CD4-positive, alpha-beta T cell treated with Interleukin-15 for 4 hours (primary cell): ENCODE measurements around the gene C5orf34.
"Not testable (repeated sequence)": the region's sequence is repeated elsewhere in the genome, so short reads cannot be mapped to it uniquely, and the experiment has no call there.

Experiments
- DNase-seq: peaks from one replicate; pipeline ENCODE4 v3.0.0-alpha.2; 2020; ENCODE audit warnings: low spot score

The C5orf34 gene

DNA sequence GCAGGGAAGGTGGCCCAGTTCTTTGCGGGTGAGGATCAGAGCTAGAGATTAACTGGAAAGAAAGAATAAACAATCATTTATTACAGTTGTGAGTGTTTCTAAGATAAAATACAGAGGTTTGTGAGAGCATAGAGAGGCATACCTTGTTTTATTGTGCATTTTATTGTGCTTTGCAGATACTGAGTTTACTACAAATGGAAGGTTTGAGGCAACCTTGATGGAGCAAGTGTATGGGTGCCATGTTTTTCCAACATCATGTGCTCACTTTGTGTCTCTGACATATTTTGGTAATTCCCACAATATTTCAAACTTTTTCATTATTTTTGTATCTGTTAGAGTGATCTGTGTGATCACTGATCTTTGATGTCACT, 715 bp upstream of the C5orf34 start:
- no peak for DNase-seq

DNA sequence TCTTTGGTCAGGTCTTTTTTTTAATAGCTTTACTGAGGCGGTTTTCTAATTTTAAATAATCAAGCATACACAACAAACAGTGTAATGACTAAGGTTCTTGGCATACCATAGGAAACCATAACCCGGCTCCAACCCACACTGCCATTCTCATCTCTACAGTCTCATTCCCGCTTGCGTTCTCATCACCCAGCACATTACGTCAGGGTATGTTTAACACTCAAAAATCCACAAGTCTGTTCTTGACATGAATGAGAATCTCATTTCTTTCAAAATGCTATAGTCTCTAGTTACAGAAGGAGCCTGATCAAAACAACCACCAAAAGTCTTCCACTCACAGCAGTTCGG, 505 bp downstream of the C5orf34 start:
- no peak for DNase-seq

DNA sequence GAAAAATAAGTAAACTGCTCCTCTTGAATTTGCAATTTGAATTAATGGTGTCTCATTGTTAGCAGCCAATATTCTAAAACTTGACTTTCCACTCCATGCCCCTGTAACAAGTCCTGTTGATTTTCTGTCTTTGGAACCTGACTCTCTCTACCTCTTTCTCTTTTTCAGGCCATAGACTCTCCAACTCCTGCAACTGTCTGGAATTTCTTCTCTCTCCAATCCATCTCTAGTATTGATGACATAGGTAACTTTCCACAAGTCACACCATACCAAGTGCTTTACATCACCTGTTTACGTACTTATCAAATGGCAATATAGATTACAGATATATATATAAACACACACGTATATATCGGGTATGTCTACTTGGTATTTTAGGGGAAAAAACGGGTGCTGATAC, 923 bp downstream of the C5orf34 start:
- no peak for DNase-seq

DNA sequence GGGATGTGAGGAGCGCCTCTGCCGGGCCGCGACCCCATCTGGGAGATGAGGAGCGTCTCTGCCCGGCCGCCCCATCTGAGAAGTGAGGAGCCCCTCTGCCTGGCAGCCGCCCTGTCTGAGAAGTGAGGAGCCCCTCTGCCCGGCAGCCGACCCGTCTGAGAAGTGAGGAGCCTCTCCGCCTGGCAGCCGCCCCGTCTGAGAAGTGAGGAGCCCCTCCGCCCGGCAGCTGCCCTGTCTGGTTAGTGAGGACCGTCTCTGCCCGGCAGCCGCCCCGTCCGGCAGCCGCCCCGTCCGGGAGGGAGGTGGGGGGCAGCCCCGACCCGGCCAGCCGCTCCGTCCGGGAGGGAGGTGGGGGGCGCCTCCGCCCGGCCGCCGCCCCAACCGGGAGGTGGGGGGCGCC, 3.9 kb downstream of the C5orf34 start:
- not testable (repeated sequence) for DNase-seq

DNA sequence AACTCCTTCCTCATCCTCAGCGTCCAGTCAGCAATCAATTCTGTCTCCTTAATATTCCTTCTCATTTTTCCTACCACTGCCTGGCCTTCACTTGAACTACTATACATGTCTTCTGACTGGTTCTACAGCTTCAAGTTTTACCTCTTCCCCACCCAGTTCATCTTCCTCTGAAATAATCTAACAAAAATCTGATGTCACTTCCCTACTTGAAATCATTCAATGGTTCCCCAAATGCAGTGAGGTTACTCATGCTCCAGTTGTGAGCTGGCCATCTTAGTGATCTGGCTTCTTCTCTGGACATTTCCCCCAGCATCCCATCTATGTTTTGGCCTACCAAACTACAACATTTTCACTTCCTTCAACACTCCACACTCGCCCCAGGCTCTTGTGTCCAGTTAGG, 16.4 kb downstream of the C5orf34 start:
- no peak for DNase-seq

DNA sequence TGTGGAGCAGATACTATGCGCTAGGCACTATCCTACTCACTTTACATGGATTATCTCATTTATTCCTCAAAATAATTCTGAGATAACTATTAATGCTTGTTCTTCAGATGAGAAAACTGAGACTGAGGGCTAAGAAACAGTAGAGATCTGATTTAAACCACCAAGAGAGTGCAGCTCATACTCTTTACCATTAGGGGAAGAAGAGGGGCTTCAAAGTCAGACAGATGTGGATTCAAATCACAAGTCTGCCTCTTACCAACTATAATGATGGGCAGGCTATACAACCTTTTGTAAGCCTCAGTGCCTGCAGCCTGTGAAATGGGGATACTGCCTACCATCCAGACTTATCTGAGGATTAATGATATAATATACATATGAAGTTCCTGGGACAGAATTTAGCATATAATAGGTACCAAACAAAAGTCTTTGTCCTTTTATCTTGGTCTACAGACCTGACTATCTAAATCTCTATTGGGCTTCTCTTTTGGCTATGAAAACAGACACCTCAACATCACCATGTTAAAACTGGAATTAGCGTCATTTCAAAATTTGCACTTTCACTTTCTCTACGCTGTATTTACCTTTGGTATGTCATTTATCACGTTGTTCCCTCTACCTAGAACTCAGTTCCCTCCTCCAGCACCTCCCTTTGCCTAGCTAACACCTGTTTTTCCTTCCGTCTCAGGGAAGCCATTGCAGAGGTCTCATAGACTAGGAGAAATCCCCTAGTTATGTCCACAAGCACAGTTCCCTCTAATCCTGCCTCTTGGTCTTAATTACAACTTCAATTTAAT, 17.4 kb downstream of the C5orf34 start:
- DNase-seq: no peak

DNA sequence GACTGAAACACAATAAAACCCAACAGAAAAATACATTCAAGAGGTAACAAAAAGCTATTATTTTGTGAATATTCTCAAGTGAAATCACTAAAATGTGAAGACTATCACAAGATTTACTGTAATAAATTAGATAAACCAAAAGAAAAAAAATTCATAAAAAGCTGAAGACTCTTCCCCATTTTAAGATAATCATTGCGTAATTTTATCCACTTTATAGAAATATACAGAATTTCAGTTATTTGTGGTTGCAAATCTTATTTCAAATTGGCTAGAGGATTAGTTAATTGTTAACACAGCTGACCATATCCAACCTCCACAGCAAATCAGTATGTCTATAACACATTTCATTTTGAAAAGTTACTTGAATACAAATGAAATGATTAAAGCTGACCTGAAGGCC, 23.6 kb downstream of the C5orf34 start:
- no peak for DNase-seq

DNA sequence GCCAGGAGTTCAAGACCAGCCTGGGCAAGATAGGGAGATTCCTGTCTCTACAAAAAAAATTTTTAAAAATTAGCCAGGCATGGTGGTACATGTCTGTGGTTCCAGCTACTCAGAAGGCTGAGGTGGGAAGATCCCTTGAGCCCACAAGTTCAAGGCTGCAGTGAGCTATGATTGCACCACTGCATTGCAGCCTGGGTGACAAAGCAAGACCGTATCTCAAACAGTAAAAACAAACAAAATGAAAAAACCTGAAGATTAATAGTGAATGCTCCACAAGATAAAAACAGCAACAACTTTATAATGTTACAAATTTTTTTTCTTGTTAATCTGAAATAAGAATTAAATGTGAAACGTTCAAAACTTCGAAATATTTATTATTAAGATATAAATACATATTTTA, 28.6 kb downstream of the C5orf34 start:
- DNase-seq: no peak

DNA sequence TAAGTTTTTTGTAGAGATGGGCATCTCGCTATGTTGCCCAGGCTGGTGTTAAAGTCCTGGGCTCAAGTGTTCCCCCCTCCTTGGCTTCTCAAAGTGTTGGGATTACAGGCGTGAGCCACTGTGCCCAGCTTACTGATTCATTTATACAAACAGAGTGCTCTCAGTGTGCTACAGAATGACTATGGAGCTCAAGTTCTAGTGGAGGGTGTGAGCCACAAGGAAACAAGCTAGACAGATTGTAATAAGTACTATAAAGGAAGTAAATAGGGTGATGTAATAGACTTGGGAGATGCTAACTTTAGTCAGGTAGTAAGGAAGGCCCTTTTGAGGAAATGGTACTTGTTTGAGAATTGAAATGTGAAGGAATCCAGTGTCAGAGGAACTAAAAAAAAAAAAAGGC, 29.5 kb downstream of the C5orf34 start:
- no peak for DNase-seq

DNA sequence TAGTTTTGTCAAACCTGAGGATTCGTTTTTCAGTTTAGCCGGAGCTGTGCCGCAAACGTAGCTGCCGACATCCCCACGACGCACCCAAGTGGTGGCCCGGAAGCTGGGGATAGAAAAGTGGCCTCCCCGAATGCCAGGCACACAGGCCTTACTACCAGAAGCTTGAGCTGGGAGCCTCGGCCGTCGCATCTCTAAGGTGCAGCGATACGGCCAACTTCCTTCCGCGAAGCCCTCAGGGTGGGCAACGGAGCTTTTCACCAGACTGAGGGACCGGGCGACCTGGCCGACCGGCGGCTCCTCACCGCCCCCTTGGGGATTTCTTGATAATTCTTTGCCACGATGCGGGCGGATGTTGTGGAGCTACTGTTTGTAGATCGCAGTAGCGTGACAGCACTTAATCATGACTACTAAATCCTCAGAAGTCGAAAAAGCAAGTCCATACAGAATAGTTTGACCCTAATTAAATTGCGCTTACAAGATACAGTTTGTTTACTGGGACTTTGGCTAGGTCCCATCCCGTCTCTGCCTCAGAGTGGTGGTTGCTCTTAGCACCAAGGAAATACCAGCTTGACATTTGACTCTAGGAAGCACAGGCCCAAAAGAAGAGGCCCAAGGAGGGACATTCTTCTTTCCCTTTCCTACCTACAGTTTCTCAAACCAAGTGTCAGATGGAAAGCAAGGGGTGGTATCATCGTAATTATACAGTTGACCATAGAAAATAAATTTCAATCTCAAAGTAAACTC, 30.7 kb downstream of the C5orf34 start:
- peak; percentile 88 for DNase-seq

DNA sequence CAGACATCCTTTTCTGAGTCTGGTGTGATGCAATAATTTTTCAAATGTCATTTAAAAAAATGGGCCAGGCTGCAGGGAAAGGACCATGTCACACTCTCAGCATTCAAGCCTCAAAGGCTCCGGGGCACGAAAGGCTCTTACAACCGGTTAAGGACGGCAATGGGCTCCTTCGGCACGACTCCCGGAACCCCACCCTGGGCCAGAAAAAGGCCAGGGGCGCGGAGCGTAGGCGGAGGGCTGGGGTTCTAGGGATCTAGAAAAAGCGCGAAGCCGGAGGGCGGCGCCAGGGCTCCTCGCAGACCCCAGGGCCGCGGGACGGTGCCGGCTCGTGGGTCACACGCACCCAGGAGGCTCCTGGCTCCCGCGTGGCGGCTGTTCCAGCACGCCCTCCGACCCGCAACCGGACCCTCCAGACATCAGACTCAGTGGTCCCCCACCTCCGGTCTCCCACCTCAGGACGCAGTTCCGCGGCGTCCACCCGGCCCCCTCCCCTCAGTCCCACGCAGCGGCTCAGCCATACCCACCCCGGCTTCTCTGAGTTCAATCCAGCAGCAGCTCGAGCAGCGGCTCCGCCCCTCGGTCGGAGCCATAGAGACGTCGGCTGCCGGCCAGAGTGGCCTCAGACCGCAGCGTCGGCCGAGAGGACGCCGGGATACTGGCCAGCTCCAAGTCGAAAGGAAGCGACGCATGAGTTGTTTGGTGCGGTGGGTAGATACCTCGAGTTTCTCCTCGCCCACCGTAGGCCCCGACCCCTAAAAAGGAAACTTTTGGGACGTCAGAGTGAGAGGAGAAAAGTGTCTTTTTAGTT, 31.4 kb downstream of the C5orf34 start, which contains the start of gene TMEM267:
Gene TMEM267, minus strand, starts transcription at position 568 of the 808 bp plus-strand sequence. CDS start 29,896 bp downstream, outside the sequence.
- DNase-seq: peak; percentile 91

DNA sequence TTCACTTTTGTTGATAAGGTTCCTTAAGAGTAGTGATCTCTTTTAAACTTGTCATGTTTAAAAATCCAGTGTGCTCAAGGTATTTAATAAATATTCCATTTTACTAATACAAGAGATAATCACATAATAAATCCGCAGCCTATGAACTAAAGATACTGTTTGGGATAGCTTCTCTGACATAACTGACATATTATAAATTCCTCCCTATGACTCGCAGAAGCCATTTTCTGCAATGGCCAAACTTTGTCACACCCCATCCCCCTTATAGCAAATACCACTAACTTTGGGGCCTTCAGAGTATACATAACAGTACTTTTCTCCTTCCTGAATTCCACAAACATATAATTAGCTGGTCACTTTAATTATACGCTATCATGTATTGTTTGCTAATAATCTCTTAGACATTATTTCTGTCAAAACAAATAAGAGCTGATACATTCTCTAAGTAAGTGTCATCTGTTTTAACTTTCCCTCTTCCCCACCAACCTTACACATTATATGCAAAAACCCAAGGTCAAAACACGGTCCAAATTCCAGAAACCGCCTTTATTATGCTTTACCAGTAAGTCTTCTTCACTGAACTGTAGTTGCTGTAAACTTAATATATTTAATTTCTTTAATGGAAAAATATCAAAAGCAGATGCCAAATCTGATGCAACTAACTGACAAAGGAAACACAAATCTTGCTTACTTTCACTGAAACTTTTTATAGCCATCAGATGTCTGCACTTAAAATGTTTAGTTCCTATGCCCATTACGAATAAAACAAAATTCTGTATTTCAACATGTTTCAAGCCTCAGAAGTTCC, 32.3 kb downstream of the C5orf34 start:
- no peak for DNase-seq

DNA sequence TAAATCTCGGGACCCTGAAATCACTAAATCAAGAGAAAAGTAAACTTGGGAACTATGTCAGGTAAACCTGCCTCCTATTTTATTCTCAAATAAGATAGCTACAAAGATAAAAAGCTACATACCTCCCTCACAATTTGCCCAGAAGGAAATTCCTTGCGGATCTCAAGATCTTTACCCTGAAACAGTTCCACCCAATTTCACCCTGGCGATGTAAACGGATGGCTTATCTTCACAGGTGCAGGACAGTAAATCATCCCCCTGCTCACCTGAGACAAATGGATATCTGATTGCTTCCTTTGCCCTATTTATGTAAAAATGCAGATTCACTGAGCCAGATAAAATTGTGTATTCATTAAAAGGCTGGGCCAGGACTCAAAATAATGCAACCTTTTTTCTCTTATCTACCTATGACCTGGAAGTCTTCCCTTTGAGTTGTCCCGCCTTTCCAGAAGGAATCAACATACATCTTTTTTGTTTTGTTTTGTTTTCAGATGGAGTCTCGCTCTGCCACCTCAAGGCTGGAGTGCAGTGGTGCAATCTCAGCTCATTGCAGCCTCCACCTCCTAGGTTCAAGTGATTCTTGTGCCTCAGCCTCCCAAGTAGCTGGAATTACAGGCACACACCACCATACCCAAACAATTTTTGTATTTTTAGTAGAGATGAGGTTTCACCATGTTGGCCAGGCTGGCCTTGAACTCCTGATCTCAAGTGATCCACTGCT, 45.1 kb downstream of the C5orf34 start:
- DNase-seq: no peak

DNA sequence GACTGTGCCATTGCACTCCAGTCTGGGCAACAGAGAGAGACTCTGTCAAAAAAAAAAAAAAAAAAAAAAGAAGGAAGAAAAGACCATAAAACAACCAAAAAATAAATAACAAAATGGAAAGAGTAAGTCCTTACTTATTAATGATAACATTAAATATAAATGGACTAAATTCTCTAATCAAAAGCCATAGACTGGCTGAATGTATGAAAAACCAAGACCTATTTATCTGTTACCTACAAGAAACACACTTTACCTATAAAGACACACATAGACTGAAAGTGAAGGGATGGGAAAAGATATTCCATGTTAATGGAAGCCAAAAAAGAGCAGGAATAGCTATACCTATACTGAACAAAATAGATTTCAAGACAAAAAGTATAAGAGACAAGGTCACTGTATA, 47.8 kb downstream of the C5orf34 start:
- DNase-seq: no peak

DNA sequence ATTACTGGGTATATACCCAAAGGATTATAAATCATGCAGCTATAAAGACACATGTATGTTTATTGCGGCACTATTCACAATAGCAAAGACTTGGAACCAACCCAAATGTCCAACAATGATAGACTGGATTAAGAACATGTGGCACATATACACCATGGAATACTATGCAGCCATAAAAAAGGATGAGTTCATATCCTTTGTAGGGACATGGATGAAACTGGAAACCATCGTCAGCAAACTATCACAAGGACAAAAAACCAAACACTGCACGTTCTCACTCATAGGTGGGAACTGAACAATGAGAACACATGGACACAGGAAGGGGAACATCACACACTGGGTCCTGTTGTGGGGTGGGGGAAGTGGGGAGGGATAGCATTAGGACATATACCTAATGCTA, 49.5 kb downstream of the C5orf34 start:
- not testable (repeated sequence) for DNase-seq

DNA sequence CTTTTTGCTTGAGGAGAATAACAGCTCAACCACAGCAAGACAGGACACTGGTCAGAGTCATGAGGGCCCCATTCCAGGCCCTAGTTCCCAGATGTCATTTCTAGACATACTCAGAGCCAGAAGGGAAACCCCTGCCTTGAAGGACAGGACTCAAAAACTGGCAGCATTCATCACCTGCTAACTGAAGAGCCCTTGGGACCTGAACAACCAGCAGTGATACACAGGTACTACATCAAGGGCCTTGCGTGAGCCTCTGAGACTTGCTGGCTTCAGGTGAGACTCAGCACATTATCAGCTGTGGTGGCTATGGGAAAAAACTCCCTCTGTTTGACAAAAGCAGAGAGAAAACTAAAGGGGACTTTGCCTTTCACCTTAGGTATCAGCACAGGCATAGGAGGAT, 53.9 kb downstream of the C5orf34 start:
- no peak for DNase-seq

DNA sequence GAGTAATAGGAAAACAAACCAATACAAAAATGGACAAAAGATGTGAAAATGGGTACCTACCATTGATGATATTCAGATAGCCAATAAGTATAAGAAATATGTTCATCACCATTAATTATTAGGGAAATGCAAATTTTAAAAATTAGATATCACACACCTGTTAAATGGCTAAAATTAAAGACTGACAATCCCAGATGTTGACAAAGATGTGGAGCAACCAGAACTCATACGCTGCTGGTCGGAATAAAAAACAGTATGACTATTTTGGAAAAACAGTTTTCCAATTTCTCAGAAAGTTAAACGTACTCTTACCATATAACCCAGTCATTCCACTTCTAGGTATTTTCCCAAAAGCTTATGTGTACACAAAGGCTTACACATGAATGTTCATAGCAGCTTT, 58.4 kb downstream of the C5orf34 start:
- no peak for DNase-seq

DNA sequence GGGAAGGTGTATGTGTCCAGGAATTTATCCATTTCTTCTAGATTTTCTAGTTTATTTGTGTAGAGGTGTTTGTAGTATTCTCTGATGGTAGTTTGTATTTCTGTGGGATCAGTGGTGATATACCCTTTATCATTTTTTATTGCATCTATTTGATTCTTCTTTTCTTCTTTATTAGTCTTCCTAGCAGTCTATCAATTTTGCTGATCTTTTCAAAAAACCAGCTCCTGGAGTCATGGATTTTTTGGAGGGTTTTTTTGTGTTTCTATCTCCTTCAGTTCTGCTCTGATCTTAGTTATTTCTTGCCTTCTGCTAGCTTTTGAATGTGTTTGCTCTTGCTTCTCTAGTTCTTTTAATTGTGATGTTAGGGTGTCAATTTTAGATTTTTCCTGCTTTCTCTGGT, 73.4 kb downstream of the C5orf34 start:
- DNase-seq: not testable (repeated sequence)

DNA sequence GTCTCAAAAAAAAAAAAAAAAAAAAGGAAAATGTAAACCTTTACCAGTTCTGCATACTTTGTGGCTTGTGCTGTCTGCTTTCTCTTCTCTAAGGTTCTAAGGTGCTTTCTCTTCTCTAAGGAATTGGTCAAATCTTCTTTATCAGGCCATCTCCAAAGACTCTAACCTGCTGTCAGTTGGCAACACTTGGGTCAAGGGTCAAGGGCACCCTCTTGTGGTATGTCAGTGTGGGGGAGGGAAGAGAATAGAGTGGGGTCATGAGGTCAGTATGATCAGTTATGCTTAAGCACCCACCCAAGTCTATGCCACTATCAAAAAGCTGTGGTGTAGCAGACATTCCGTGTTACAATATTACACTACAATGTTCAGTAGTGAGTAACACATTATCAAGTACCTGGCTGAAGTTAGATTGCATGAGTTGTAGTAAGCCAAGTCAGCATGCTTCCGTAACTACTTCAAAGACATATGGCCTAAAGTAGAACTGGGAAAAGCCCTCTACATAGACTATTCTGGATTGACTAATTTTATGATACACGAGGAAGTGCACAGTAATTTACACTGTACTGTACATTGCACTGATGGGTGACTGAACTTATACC, 77.8 kb downstream of the C5orf34 start:
- DNase-seq: no peak
